ENCODE data around the gene PLEKHB2. TPM values are rescaled to one million over a fixed set of nuclear protein-coding genes. Genes with fewer than 3 reads are reported as not detected.

PLEKHB2 gene
- total and polyA plus RNA-seq, 2 of the 8 experiments (the other 6 are each of a cell fraction or from before 2014, with no cell fraction given), result 42.4 to 54.8 TPM

DNA sequence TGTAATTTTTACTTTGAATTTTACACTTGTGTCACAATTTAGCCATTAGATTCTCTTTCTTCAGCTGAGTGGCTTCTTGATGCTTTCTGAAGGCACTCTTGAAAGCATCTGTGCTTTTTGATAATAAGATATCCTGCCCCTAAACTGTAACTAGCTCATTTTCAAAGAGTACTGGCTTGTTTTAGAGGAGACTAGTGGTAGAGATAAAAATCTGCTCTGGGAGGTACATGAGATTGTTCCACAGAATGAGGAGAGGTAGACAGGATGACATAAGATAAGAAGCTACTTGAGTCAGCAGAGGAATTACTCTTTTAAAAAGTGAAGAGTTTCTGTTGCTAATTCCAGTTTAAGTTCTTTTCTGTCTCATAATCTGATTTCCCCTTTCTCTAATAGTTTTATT is 10.6 kb downstream of the PLEKHB2 start:
- Histone ChIP-seq H3K79me1 (ENCODE audit: low read depth, low read length) (peaks cover 14% of the 10 kb centered on the region), H2AK5ac (ENCODE audit: low read depth, low read length) (no peak overlapping the region), H3K9me3 (ENCODE audit: insufficient read depth in 2 of 2, low read depth in 1 of 2, low read length in 1 of 2) (no peaks in the 10 kb centered on the region), H3K4me3 (ENCODE audit: extremely low read depth in 1 of 4, insufficient read depth in 2 of 4, low read depth in 3 of 4, low read length in 4 of 4) (no peak overlapping the region), H3K4me2 (ENCODE audit: insufficient read depth in 1 of 2, low read depth in 2 of 2, low read length in 2 of 2) (no peak overlapping the region), H3K4ac (replicated peaks; ENCODE audit: insufficient read length, low read depth, low read length) (no peak overlapping the region), H2BK5ac (ENCODE audit: low read depth, low read length) (no peak overlapping the region), H4K8ac (ENCODE audit: extremely low read depth, insufficient read depth, low read length) (no peak overlapping the region), H3K9ac (replicated peaks in 1 of 4; ENCODE audit: extremely low read depth in 1 of 4, low read depth in 3 of 4, low read length in 3 of 4) (no peak overlapping the region), H2BK20ac (ENCODE audit: low read length) (no peak overlapping the region), H2AFZ (ENCODE audit: low read length) (no peak overlapping the region), H4K5ac (ENCODE audit: insufficient read length, low read depth, low read length) (no peak overlapping the region), H3K27me3 (replicated peaks in 1 of 4; ENCODE audit: control insufficient read depth in 3 of 4, extremely low read depth in 1 of 4, insufficient read depth in 3 of 4, low read length in 3 of 4) (no peaks in the 10 kb centered on the region), H3K18ac (ENCODE audit: extremely low read depth, low read length) (no peak overlapping the region), H3K36me3 (ENCODE audit: control insufficient read depth in 2 of 4, insufficient read depth in 4 of 4, low read length in 3 of 4) (no peaks in the 10 kb centered on the region; a peak in 1 of 8 replicates), H3K27ac (ENCODE audit: low read depth, low read length) (no peak overlapping the region), H2BK12ac (ENCODE audit: low read depth, low read length) (no peak overlapping the region), H2BK15ac (ENCODE audit: low read length) (no peak overlapping the region), H3K56ac (replicated peaks; ENCODE audit: insufficient read length, low read depth, low read length) (no peak overlapping the region), H4K20me1 (replicated peaks in 1 of 2; ENCODE audit: control insufficient read depth in 1 of 2, insufficient read depth in 2 of 2, low read length in 2 of 2) (peaks cover 6 to 7% of the 10 kb centered on the region in 2 experiments), H3K79me2 (ENCODE audit: control insufficient read depth in 1 of 2, insufficient read depth in 2 of 2, low read length in 2 of 2) (peaks cover 15 to 92% of the 10 kb centered on the region in 2 experiments), H3K14ac (ENCODE audit: insufficient read length) (no peak overlapping the region), H3K4me1 (replicated peaks in 1 of 4; ENCODE audit: control insufficient read depth in 3 of 4, insufficient read depth in 4 of 4, low read length in 3 of 4) (peaks cover 0 to 13% (median 5%) of the 10 kb centered on the region in 4 experiments; a peak in 2 of 7 replicates), H2BK120ac (replicated peaks; ENCODE audit: low read depth, low read length) (no peak overlapping the region), H3K23me2 (ENCODE audit: low read depth, low read length) (no peaks in the 10 kb centered on the region), H3K23ac (ENCODE audit: insufficient read length) (no peak overlapping the region), H4K91ac (replicated peaks; ENCODE audit: insufficient read length, low read length) (no peak overlapping the region)
- CTCF ChIA-PET (ENCODE audit: partially characterized antibody), result no interaction called here
- TF ChIP-seq EGR1 (IDR thresholded peaks at IDR 0.05; ENCODE audit: borderline replicate concordance, low read depth, low read length) (no peak), POU5F1 (IDR thresholded peaks at IDR 0.05; ENCODE audit: low read depth, low read length) (no peak)
- FAIRE-seq, result no peak
- DNase-seq (ENCODE audit: low read depth in 1 of 2, low spot score in 2 of 2), result no peak
- POLR2A ChIA-PET (ENCODE audit: partially characterized antibody), result interaction anchor here (2.7 kb wide), 1 partner anchor 23 kb away, joined by 7 read pairs; the partner anchor contains the start of gene FAM168B
